Nephron (organoid): ENCODE results near the gene KRT9.

ENCODE experiments used
- H3K27ac Mint-ChIP-seq, 3 experiments: 2 replicates each; pipeline ENCODE4 v1.8.0; 2020; ENCODE audit warnings: mixed read lengths in 3 of 3, mild to moderate bottlenecking in 2 of 3, moderate library complexity in 1 of 3
- H3K27me3 Mint-ChIP-seq: 2 replicates; pipeline ENCODE4 v1.8.0; 2021; ENCODE audit warnings: low read depth, mild to moderate bottlenecking, moderate library complexity, mixed read lengths
- H3K36me3 Mint-ChIP-seq: 2 replicates; pipeline ENCODE4 v1.8.0; 2020; ENCODE audit warnings: low read depth, mixed read lengths
- H3K4me1 Mint-ChIP-seq: 2 replicates; pipeline ENCODE4 v1.8.0; 2020; ENCODE audit warnings: mixed read lengths
- H3K4me3 Mint-ChIP-seq, 3 experiments: 2 replicates each; pipeline ENCODE4 v1.8.0; 2020; ENCODE audit warnings: mild to moderate bottlenecking in 3 of 3, mixed read lengths in 3 of 3, moderate library complexity in 2 of 3
- H3K9me3 Mint-ChIP-seq: 2 replicates; pipeline ENCODE4 v1.8.0; 2020; ENCODE audit warnings: mixed read lengths
- TF ChIP-seq, protein P1 (sequence below), 3 experiments: fragments of 200-600 bp; sonication (generic); IDR thresholded peaks; one replicate each; pipeline ENCODE4 v1.5.0; 2021; ENCODE audit warnings: antibody characterized with exemption in 3 of 3; ENCODE audit not compliant: unreplicated experiment in 3 of 3

KRT9 gene

DNA sequence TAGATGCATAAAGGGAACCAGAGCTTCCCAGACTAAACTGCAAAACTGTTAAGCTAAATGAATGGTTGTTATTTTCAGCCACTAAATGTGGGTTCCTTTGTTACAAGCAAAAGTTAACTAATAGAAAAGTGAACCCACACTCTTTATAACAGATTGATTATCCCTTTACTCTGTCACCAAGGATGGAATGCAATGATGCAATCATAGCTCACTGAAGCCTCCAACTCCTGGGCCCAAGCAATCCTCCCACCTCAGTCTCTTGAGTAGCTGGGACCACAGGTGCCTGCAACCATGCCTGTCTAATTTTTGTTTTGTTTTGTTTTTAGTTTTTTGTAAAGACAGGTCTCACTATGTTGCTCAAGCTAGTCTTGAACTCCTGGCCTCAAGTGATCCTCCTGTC is 6.5 kb downstream of the KRT9 start:
- peaks cover 10% of the 10 kb centered on the region for H3K4me1 Mint-ChIP-seq
- H3K27ac Mint-ChIP-seq: no peak overlapping the region
- H3K9me3 Mint-ChIP-seq: no peaks in the 10 kb centered on the region
- H3K27me3 Mint-ChIP-seq: peaks cover 45% of the 10 kb centered on the region
- H3K36me3 Mint-ChIP-seq: no peaks in the 10 kb centered on the region
- no peak overlapping the region for H3K4me3 Mint-ChIP-seq
- TF ChIP-seq, protein P1, sequence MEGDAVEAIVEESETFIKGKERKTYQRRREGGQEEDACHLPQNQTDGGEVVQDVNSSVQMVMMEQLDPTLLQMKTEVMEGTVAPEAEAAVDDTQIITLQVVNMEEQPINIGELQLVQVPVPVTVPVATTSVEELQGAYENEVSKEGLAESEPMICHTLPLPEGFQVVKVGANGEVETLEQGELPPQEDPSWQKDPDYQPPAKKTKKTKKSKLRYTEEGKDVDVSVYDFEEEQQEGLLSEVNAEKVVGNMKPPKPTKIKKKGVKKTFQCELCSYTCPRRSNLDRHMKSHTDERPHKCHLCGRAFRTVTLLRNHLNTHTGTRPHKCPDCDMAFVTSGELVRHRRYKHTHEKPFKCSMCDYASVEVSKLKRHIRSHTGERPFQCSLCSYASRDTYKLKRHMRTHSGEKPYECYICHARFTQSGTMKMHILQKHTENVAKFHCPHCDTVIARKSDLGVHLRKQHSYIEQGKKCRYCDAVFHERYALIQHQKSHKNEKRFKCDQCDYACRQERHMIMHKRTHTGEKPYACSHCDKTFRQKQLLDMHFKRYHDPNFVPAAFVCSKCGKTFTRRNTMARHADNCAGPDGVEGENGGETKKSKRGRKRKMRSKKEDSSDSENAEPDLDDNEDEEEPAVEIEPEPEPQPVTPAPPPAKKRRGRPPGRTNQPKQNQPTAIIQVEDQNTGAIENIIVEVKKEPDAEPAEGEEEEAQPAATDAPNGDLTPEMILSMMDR (IDR thresholded peaks at IDR 0.05; ENCODE audit: unreplicated experiment in 3 of 3): no peak

DNA sequence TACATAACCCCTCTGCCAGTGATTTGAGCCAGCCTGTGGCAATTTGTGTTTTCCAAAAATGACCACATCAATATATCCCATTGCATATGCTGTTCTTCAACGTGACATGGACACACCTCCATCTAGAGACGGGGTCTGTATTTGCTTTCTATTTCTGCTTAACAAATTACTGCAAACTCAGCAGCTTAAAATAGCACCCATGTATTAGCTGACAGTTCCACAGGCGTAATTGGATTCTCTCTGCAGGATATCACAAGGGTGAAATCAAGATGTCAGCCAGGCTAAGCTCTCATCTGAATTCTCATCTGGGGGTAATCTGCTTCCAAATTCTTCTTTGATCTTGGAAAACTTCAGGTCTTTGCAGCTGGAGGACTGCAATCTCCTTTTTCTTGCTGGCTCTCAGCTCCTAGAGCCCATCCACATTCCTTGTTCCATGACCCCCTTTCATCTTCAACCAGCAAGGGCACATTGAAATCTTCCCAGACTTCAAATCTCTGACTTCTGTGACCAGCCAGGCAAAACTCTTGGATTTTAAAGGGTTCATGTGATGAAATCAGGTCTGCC is 8.2 kb downstream of the KRT9 start:
- Mint-ChIP-seq H3K4me3 (no peak overlapping the region), H3K9me3 (no peaks in the 10 kb centered on the region), H3K4me1 (peaks cover 10% of the 10 kb centered on the region), H3K36me3 (no peaks in the 10 kb centered on the region), H3K27me3 (peaks cover 38% of the 10 kb centered on the region), H3K27ac (no peak overlapping the region)
- TF ChIP-seq, protein P1 (IDR thresholded peaks at IDR 0.05; ENCODE audit: unreplicated experiment in 3 of 3): no peak

DNA sequence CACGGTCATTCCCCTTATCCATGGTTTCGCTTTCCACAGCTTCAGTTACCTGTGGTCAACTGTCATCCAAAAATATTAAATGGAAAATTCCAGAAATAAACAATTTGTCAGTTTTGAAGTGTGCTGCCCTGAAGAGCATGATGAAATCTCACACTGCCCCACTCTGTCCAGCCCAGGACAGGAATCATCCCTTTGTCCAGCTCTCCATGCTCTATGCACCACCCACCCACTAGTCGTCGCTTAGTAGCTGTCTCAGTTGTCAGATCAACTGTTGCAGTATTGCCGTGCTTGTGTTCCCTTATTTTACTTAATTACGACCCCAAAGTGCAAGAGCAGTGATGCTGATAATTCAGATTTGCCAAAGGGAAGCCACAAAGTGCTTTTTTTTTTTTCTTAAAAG is 10.3 kb downstream of the KRT9 start:
- no peak overlapping the region for H3K4me3 Mint-ChIP-seq
- H3K4me1 Mint-ChIP-seq: peaks cover 10% of the 10 kb centered on the region
- no peaks in the 10 kb centered on the region for H3K9me3 Mint-ChIP-seq
- no peaks in the 10 kb centered on the region for H3K36me3 Mint-ChIP-seq
- H3K27me3 Mint-ChIP-seq: peaks cover 36% of the 10 kb centered on the region
- TF ChIP-seq, protein P1 (IDR thresholded peaks at IDR 0.05; ENCODE audit: unreplicated experiment in 3 of 3): no peak
- H3K27ac Mint-ChIP-seq: no peak overlapping the region

DNA sequence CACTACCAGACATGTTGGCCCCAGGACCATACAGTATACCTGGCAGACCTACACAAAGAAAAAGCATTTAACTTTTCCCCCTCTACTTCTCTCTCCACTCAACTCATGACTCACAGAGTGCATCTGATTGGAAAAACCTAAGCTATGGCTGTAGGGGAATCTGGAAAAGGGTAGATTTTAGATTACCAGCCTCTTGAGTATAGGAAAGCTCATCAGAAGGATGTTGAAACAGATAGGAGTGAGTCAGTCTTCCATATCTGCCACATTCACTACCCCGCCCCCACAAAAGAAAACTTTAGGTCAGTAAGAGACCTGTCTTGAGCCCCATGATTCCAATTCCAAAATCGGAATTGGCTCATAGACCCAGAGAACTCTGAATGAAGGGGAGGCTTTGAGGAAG is 12.3 kb downstream of the KRT9 start:
- Mint-ChIP-seq H3K36me3 (no peaks in the 10 kb centered on the region), H3K9me3 (no peaks in the 10 kb centered on the region), H3K4me1 (peaks cover 10% of the 10 kb centered on the region), H3K27ac (no peak overlapping the region), H3K27me3 (peaks cover 34% of the 10 kb centered on the region), H3K4me3 (no peak overlapping the region)
- TF ChIP-seq, protein P1 (IDR thresholded peaks at IDR 0.05; ENCODE audit: unreplicated experiment in 3 of 3): no peak

DNA sequence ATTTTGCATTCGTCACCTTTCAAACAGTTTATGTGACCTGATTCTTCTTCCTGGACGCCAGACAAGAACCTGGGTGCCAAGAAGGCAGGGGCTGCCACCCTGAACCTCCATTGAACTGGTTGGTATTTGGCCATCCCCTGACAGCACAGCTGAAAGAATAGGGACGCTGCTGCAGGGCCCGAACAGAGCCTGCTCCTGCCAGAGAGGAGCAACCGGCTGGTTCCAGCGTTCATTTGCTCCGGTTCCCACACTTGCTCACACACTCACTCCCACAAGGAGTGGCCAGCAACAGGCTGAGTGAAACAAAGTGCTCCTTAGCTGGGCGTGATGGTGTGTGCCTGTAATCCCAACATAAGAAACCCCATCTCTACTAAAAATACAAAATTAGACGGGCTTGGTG is 14.9 kb downstream of the KRT9 start:
- TF ChIP-seq, protein P1 (IDR thresholded peaks at IDR 0.05; ENCODE audit: unreplicated experiment in 3 of 3): no peak
- no peak overlapping the region for H3K27ac Mint-ChIP-seq
- no peaks in the 10 kb centered on the region for H3K36me3 Mint-ChIP-seq
- H3K9me3 Mint-ChIP-seq: no peaks in the 10 kb centered on the region
- peaks cover 4% of the 10 kb centered on the region for H3K4me1 Mint-ChIP-seq
- no peak overlapping the region for H3K4me3 Mint-ChIP-seq
- H3K27me3 Mint-ChIP-seq: peaks cover 37% of the 10 kb centered on the region

DNA sequence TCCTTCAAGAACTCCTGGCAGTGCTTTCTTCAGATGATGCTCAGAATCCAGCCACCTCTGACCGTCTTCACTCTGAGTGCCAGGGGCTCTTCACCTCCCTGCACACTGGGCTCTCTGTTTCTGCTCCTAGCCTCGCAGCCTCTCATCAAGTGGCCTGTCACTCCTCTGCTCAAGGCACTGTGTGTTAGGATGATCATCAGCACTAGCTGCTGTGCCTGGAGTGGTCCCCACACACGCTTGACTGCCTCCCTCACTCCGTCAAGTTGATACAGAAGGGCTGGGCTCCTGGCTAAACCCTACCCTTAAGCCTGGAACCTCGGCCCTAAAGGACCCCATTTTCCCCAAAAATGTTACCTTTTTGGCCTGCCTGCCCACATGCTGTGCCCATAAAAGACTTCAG is 15.6 kb downstream of the KRT9 start:
- Mint-ChIP-seq H3K36me3 (no peaks in the 10 kb centered on the region), H3K4me3 (no peak overlapping the region), H3K27ac (no peak overlapping the region), H3K9me3 (no peaks in the 10 kb centered on the region), H3K4me1 (peaks cover 4% of the 10 kb centered on the region), H3K27me3 (peaks cover 34% of the 10 kb centered on the region)
- TF ChIP-seq, protein P1 (IDR thresholded peaks at IDR 0.05; ENCODE audit: unreplicated experiment in 3 of 3): no peak
